H1 (cell line): ENCODE measurements around the gene UFC1. TPM values are rescaled to one million over a fixed set of nuclear protein-coding genes. Genes with fewer than 3 reads are reported as not detected.
A peak's percentile ranks its signal among the peaks of the same experiment; 100 is the strongest.

ENCODE experiments used
- ASH2L ChIP-seq: fragments of 200-600, 300-600 bp; sonication (generic); IDR thresholded peaks from one replicate; pipeline ENCODE4 v1.7.1; 2017; ENCODE audit warnings: low read length
- CHD1 ChIP-seq: IDR thresholded peaks from 2 replicates; pipeline ENCODE4 v1.6.1; 2012; ENCODE audit warnings: low read depth, low read length, improper control_type of control experiment
- CHD2 ChIP-seq: IDR thresholded peaks from 2 replicates; pipeline ENCODE4 v1.6.1; 2012; ENCODE audit warnings: low read length, improper control_type of control experiment
- GABPA ChIP-seq: IDR thresholded peaks from 2 replicates; pipeline ENCODE4 v1.6.1; 2011; ENCODE audit warnings: mild to moderate bottlenecking, low read length, moderate library complexity, borderline replicate concordance; ENCODE audit not compliant: insufficient read depth
- GTF2F1 ChIP-seq: IDR thresholded peaks from 2 replicates; pipeline ENCODE4 v1.6.1; 2012; ENCODE audit warnings: low read depth, low read length, improper control_type of control experiment, borderline replicate concordance
- HDAC6 ChIP-seq: IDR thresholded peaks from one replicate; pipeline ENCODE4 v1.7.1; 2012; ENCODE audit warnings: low read depth, mild to moderate bottlenecking, inconsistent platforms, low read length, moderate library complexity
- KDM4A ChIP-seq: IDR thresholded peaks from one replicate; pipeline ENCODE4 v1.7.1; 2012; ENCODE audit warnings: low read depth, mild to moderate bottlenecking, moderate library complexity, low read length, inconsistent platforms; ENCODE audit not compliant: severe bottlenecking
- NRF1 ChIP-seq: IDR thresholded peaks from 2 replicates; pipeline ENCODE4 v1.6.1; 2011; ENCODE audit warnings: mild to moderate bottlenecking, low read depth, low read length, improper control_type of control experiment
- PHF8 ChIP-seq: fragments of 200-600 bp; sonication (generic); conservative IDR thresholded peaks from 2 replicates; pipeline ENCODE4 v1.7.1; 2012; ENCODE audit warnings: low read depth, mild to moderate bottlenecking, inconsistent platforms, low read length, moderate library complexity
- POLR2AphosphoS5 ChIP-seq: IDR thresholded peaks from 2 replicates; pipeline ENCODE4 v1.6.1; 2011; ENCODE audit warnings: low read depth, low read length
- RBBP5 ChIP-seq: IDR thresholded peaks from 2 replicates; pipeline ENCODE4 v1.7.1; 2012; ENCODE audit warnings: low read depth, mild to moderate bottlenecking, inconsistent platforms, low read length, moderate library complexity, borderline replicate concordance
- RFX5 ChIP-seq: IDR thresholded peaks from 2 replicates; pipeline ENCODE4 v1.6.1; 2011; ENCODE audit warnings: low read depth, low read length, improper control_type of control experiment, borderline replicate concordance
- RXRA ChIP-seq: IDR thresholded peaks from 2 replicates; pipeline ENCODE4 v1.6.1; 2011; ENCODE audit warnings: low read depth, mild to moderate bottlenecking, low read length, moderate library complexity; ENCODE audit not compliant: insufficient read depth
- SIRT6 ChIP-seq: IDR thresholded peaks from one replicate; pipeline ENCODE4 v1.7.1; 2012; ENCODE audit warnings: low read length, inconsistent platforms
- SP1 ChIP-seq: IDR thresholded peaks from 2 replicates; pipeline ENCODE4 v1.6.1; 2011; ENCODE audit warnings: low read depth, low read length
- SUZ12 ChIP-seq: fragments of 200-600 bp; sonication (generic); IDR thresholded peaks from 2 replicates; pipeline ENCODE4 v1.6.1; 2012; ENCODE audit warnings: mild to moderate bottlenecking, inconsistent platforms, low read length, moderate library complexity, mixed read lengths
- TAF7 ChIP-seq: optimal IDR thresholded peaks from 2 replicates; pipeline ENCODE3; 2011; ENCODE audit warnings: low read depth, mild to moderate bottlenecking, inconsistent platforms, low read length, moderate library complexity, borderline replicate concordance
- ZNF274 ChIP-seq: IDR thresholded peaks from 2 replicates; pipeline ENCODE4 v1.7.0; 2012; ENCODE audit warnings: low read length, borderline replicate concordance; ENCODE audit errors: extremely low read depth
- polyA plus RNA-seq, 7 experiments: library from polyadenylated mRNA; depleted of rRNA in 3 of 7; stranded (reverse) in 5 of 7; unstranded in 2 of 7; fragments of >200 nt in 5 of 7; fragments of 200-250 nt in 2 of 7; gene quantifications; 1 replicate in 5 of 7; 2 replicates in 1 of 7; 4 replicates in 1 of 7; pipeline versions ENCODE4 v1.2.1 to v1.2.3, GENCODE V29; 2011 to 2013; ENCODE audit warnings: missing spikeins in 2 of 7, mixed read lengths in 2 of 7
- total RNA-seq: library from RNA; stranded (reverse); fragmentation: NEBNext Ultra II Directional; extraction: Animal tissue kit (Norgen Biotek cat#: 25700); gene quantifications from 2 replicates; pipeline ENCODE4 v1.2.1, GENCODE V29; 2021
- TF ChIP-seq, protein P1 (sequence below), 3 experiments: IDR thresholded peaks; 1 replicate in 2 of 3; 2 replicates in 1 of 3; pipeline versions ENCODE4 v1.5.1 to v1.6.1; 2011; ENCODE audit warnings: low read length in 3 of 3, mild to moderate bottlenecking in 3 of 3, inconsistent platforms in 2 of 3, low read depth in 1 of 3, moderate library complexity in 1 of 3; ENCODE audit not compliant: insufficient read depth in 1 of 3; ENCODE audit errors: control extremely low read depth in 1 of 3
- TF ChIP-seq, protein P2 (sequence below): IDR thresholded peaks from 2 replicates; pipeline ENCODE4 v1.6.1; 2012; ENCODE audit warnings: inconsistent platforms

UFC1 gene
- total and polyA plus RNA-seq, 2 of the 8 experiments (the other 6 are each of a cell fraction or from before 2014, with no cell fraction given), result 67.8 to 102 TPM

DNA sequence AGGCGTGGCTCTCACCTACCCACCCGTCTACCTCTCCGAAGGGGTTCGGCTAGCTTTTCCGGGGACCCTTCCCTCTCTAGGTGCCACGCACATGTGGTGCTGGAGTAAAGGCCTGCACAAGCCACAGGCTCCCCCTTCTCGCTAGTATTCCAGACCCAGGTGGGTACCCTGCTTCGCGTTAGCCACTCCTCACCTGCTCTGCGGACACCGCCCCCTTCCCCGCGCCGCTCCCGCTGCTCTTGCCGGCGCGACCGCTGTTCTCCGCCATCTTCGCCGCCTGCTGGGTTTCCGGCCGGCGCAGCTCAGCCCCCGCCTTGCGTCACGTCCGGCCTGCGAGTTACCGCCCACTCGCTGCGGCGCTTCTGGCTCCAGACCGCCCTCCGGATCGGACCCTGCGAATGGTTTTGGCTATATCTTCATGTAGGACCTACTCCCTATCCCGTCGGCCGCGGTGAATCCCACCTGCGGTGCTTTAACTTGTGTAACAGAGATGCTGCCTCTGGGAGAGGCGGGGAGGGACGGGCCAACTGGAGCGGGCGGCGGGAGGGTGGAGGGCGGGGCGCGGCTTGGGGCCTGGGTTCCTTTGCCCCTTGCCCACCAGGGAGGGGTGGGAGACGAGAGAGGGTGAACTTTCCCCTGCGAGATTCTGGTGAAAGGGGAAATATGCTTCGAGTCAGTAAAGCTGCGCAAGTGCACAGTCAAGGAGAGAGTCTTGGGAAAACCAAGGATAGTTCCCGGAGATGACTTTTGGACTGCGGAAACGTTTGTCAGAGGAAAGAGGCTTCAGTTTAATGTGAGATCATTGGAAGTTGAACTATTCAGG, 35.8 kb upstream of the UFC1 start, which contains the start of the genes NIT1 and PFDN2 (continued):
- peak; percentile 89; the same call in 1 of the 2 replicates for TF ChIP-seq GABPA
- peak; percentile 86 for TF ChIP-seq PHF8
- TF ChIP-seq POLR2AphosphoS5, result peak; percentile 84
- TF ChIP-seq ZNF274, result no peak
- TF ChIP-seq CHD1, result no peak
- no peak for TF ChIP-seq SP1
- TF ChIP-seq RXRA, result no peak
- TF ChIP-seq SUZ12, result no peak
- TF ChIP-seq GTF2F1, result no peak
- TF ChIP-seq NRF1, result no peak
- TF ChIP-seq HDAC6, result no peak
- TF ChIP-seq SIRT6, result no peak
- TF ChIP-seq, protein P1, sequence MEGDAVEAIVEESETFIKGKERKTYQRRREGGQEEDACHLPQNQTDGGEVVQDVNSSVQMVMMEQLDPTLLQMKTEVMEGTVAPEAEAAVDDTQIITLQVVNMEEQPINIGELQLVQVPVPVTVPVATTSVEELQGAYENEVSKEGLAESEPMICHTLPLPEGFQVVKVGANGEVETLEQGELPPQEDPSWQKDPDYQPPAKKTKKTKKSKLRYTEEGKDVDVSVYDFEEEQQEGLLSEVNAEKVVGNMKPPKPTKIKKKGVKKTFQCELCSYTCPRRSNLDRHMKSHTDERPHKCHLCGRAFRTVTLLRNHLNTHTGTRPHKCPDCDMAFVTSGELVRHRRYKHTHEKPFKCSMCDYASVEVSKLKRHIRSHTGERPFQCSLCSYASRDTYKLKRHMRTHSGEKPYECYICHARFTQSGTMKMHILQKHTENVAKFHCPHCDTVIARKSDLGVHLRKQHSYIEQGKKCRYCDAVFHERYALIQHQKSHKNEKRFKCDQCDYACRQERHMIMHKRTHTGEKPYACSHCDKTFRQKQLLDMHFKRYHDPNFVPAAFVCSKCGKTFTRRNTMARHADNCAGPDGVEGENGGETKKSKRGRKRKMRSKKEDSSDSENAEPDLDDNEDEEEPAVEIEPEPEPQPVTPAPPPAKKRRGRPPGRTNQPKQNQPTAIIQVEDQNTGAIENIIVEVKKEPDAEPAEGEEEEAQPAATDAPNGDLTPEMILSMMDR (IDR thresholded peaks at IDR 0.05; ENCODE audit: control extremely low read depth in 1 of 3, insufficient read depth in 1 of 3, low read depth in 1 of 3, low read length in 3 of 3), result no peak
- no peak for TF ChIP-seq CHD2
- peak; percentile 70 for TF ChIP-seq TAF7
- TF ChIP-seq KDM4A, result peak; percentile 21
- no peak for TF ChIP-seq RFX5
- TF ChIP-seq, protein P2, sequence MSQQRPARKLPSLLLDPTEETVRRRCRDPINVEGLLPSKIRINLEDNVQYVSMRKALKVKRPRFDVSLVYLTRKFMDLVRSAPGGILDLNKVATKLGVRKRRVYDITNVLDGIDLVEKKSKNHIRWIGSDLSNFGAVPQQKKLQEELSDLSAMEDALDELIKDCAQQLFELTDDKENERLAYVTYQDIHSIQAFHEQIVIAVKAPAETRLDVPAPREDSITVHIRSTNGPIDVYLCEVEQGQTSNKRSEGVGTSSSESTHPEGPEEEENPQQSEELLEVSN, result no peak
- TF ChIP-seq RBBP5, result peak; percentile 89
- peak; percentile 91 for TF ChIP-seq ASH2L
- TF ChIP-seq, all 59 proteins: peak for 19
